GM19099 (cell line): Measurements from ENCODE around the gene PDZK1IP1.

Source experiments
- POLR2A ChIP-seq: IDR thresholded peaks from 3 replicates; pipeline ENCODE4 v1.6.1; 2011; ENCODE audit warnings: low read depth; ENCODE audit not compliant: insufficient read length; ENCODE audit errors: extremely low read depth

PDZK1IP1 gene

DNA sequence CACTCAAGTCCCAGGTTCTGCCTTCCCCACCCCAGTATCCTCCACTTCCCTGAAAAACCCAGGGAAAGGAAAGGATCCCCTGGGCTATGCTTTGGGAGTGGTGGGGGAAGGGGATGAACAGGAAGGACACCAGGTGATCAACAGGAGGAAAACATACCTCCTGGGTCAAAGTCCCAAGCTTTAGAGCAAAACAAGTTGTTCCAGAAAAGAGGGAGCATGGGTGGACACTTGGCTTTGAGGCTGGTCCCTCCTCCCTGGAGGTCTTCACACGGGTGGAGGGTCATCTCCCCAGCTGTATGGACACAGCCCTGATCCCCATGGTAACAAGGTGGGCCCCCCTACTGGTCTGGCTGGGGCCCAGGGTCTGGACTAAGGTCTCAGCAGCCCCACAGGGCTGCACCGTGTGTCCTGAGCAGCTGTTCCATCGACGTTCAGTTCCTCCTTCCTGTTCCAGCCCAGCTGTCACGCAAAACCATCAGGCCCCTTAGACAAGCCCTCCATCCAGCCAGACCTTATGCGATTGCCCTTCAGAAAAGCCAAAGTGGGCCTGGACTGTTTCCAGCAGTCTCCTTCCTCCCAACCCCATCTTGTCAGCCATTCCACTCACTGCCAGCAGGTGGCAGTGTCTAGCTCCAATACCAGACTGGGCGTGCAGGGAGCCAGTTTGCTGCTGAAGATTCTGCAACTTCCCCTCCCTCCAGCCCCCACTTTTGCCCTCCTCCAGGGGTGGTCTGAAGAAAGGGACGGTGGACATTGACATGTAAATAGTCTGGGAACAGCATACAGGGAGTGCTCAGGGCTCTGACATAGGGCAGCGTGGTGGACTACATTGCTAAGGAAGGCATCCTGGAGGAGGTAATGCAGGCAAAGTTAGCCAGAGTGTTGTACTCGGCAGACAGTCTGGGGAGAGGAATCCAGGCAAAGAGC is 2.9 kb upstream of the PDZK1IP1 start:
- TF ChIP-seq POLR2A: no peak

DNA sequence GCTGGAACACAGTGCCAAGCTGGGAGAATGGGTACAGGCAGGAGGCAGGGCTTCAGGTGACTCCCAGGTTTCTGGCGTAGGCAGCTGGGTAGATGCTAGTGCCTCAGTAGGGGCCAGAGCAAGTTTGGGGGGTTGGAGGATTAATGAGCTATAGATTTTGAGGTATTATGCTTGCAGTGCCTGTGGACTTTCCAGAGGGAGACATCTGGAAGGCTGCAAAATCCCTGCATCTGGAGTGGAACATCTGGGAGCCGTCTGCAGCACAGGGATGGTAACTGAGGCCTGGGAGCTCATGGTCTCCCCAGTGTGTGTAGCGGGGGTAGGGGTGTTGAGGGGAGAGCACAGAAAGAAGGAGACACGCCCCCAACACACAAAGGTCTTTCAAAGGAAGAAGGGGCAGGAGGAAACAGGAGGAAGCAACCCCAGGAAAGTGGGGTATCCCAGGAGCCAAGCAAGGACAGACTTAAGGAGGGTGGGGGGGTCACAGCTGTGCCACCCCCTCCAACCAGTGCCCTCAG is 2.2 kb upstream of the PDZK1IP1 start:
- TF ChIP-seq POLR2A: no peak

GRCh38 chr1:47190857-47191256 is 1.0 kb upstream of the PDZK1IP1 start:
- TF ChIP-seq POLR2A: no peak

GRCh38 chr1:47190509-47190855 is 646 bp upstream of the PDZK1IP1 start:
- no peak for TF ChIP-seq POLR2A

- TF ChIP-seq POLR2A: no peak
Observed at GRCh38 chr1:47188791-47189785, 748 bp downstream of the PDZK1IP1 start.

DNA sequence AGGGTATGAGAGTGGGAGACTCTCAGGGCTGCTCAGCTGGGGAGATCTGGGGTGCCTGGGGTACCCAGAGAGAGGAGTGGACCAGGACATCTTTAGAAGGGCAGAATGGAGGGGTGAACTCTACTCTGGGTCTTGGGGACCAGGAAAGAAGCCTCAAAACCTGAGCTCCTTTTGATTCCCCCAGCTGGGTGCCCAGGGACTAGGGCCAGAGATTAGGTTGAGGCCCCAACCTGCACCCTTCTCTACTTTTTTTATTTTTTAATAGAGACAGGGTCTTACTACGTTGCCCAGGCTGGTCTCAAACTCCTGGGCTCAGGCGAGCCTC is 1.9 kb downstream of the PDZK1IP1 start:
- no peak for TF ChIP-seq POLR2A

DNA sequence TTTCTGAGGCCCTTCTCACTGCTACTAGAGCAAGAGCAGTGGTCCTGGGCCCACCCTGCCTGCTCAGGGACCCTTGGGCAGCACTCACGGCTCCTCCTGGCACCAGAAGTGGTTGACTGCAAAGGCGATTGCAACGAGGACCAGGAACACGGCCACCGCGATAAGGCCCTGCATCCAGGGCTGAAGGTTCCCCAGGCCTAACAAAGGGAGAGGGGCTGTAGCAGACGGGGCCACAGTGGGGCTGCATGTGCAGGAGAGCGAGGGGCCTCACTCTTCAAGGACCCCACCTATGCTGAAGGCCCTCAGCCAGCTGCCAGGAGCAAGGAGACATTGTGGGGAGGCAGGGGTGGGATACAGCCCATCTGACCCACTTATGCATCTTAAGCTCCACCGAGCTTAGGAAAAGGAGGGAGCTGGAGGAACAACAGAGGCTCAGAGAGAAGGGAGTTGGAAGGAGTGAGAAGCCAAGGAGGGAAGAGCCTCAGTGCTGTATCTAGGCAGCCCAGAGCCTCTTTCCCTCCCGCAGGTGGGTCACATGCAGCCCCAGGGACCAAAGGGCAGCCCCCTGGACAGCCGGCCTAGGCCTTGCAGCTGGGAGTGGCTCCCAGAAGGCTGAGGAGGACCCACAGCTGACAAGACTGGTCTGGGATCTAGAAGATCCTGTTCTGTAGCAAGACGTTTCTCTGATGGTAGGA is 2.5 kb downstream of the PDZK1IP1 start:
- TF ChIP-seq POLR2A: no peak

DNA sequence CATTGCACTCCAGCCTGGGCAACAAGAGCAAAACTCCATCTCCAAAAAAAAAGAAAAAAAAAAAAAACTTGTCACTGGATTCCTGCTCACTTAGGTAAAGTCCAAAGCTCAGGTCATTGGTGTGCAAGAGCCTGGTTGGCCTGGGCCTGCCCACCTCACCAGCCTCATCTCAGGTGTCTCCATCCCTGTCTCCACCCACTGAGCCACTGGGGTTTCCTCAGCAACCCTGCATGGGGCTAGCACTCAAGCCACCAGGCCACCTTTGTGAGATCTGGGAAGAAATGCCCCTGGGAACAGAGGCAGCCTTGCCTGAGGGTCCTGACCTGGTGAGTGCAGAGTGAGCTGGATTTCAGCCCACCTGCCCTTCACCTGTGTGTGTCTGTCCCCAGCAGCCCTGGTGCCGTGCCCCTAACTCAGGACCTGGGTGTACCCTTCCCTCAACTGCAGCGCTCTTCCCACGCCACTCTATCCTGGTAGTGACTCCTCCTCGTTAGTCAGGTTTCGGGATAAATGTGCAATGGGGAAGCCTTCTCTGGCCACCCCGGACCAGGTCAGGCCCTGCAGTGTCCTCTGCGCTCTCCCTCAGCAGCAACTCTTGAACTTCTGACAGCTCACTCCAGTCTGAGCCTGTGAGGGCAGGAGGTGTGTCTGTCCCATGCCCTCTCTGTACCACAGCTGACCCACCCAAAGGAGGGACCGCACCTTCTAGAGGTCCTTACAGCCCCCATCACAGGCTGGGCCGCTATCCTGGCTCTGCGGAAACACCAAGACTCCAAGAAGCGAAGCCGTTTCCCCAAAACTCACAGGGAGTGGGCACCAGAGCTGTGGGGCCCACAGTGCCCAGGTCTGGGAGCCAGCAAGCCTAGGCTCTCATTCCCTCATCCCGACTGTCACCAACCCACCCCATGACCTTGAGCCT is 3.3 kb downstream of the PDZK1IP1 start:
- TF ChIP-seq POLR2A: no peak

DNA sequence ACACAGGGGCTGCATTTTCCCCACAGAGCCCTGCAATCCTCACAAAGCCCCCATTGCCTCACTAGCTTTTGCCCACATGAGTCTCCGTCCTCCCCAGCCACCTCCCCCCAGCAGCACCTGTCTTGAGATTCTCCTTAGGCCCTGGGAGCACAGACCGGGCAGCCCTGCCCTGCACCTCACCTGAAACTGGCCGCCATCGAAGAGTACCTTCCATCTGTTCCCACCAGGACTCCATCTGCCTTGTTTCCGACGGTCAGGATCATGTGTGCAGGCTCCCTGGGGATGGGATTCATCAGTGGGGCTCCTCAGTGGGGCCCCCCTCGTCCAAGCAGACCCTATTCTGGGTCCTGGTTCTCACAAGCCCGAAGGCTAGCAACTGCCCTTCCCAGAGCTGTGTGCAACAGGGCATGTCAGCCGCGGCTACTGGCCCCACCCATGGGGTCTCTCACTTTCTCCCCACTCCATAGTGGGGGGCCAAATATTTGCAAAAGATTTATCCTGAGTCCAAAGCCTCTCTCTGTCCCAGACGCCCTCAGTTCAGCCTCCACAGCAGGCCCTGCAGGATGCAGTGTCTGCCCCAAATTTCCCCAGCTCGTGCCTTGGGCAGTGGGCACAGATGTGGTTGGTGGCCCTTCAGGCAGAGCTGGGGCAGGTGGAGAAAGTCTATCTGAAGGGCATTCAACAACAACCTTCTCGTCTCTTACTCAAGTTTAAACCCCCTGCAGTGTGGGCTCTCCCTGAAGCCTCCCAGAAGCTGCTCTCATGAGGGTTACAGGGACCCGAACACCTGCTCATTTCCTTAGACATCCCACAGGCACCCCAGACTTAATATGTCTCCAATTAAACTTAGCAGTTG is 4.8 kb downstream of the PDZK1IP1 start:
- no peak for TF ChIP-seq POLR2A

- no peak for TF ChIP-seq POLR2A
Observed at GRCh38 chr1:47184090-47184821, 5.6 kb downstream of the PDZK1IP1 start.

- no peak for TF ChIP-seq POLR2A
Observed at GRCh38 chr1:47183308-47184089, 6.3 kb downstream of the PDZK1IP1 start.
